Endothelial cell of umbilical vein (primary cell): ENCODE data around the gene ABLIM1. TPM values are rescaled to one million over a fixed set of nuclear protein-coding genes. Genes with fewer than 3 reads are reported as not detected.

Experiments
- BruUV-seq: library from RNA; stranded (reverse); fragments of 400-500 nt; replicated peaks from 2 replicates; lab custom pipeline; 2021; lab: Mats Ljungman, UMichigan
- CTCF ChIA-PET: fragments of 300-600, 350-600 bp; sonication (Branson Sonifier 250); formaldehyde crosslinking; loops from one replicate; lab custom pipeline; 2021; ENCODE audit warnings: antibody characterized with exemption, inconsistent platforms; lab: Charles Lee
- POLR2A ChIA-PET: fragments of 300-600, 350-600 bp; sonication (Branson Sonifier 250); formaldehyde crosslinking; loops from one replicate; lab custom pipeline; 2021; ENCODE audit warnings: antibody characterized with exemption, inconsistent platforms; lab: Charles Lee
- DNase-seq: peaks from one replicate; pipeline ENCODE4 v3.0.0-alpha.2; 2011; ENCODE audit warnings: low read depth, low spot score
- FAIRE-seq: peaks from 2 replicates; lab custom pipeline; 2011; peaks lifted over from hg19 to GRCh38; lab: Jason Lieb, UNC
- H2AFZ ChIP-seq: 2 replicates; pipeline ENCODE4 v1.6.0; 2012; ENCODE audit warnings: low read depth, low read length, control low read depth, inconsistent platforms
- H3K27ac ChIP-seq: 2 replicates; pipeline ENCODE4 v1.5.1; 2011; ENCODE audit warnings: low read depth, mild to moderate bottlenecking, control low read depth, low read length, moderate library complexity; ENCODE audit not compliant: insufficient read depth
- H3K27me3 ChIP-seq, 2 experiments: 2 replicates each; pipeline versions ENCODE4 v1.6.0 to v1.6.1; 2011; ENCODE audit warnings: low read length in 2 of 2, mixed read lengths in 1 of 2; ENCODE audit not compliant: control insufficient read depth in 2 of 2, insufficient read depth in 2 of 2
- H3K36me3 ChIP-seq, 2 experiments: 2 replicates in 1 of 2; 3 replicates in 1 of 2; pipeline ENCODE4 v1.5.1; 2011; ENCODE audit warnings: low read length in 2 of 2, mild to moderate bottlenecking in 1 of 2, moderate library complexity in 1 of 2; ENCODE audit not compliant: control insufficient read depth in 2 of 2, insufficient read depth in 2 of 2; ENCODE audit errors: extremely low read depth in 1 of 2
- H3K4me1 ChIP-seq: 3 replicates; pipeline ENCODE4 v1.5.1; 2011; ENCODE audit warnings: mild to moderate bottlenecking, low read length; ENCODE audit not compliant: control insufficient read depth, insufficient read depth; ENCODE audit errors: extremely low read depth
- H3K4me2 ChIP-seq: 2 replicates; pipeline ENCODE4 v1.6.1; 2011; ENCODE audit warnings: low read length, control low read depth, mixed read lengths; ENCODE audit not compliant: insufficient read depth
- H3K4me3 ChIP-seq, 3 experiments: fragments of 200-600 bp in 1 of 3; sonication (generic), shearing (Covaris generic) in 1 of 3; replicated peaks in 1 of 3; 2 replicates each; pipeline ENCODE4 v1.5.1; 2011 to 2016; ENCODE audit warnings: control low read depth in 3 of 3, low read length in 3 of 3, mild to moderate bottlenecking in 2 of 3, inconsistent platforms in 1 of 3, low read depth in 1 of 3, moderate library complexity in 1 of 3; ENCODE audit not compliant: insufficient read depth in 1 of 3
- H3K79me2 ChIP-seq: 2 replicates; pipeline ENCODE4 v1.6.0; 2012; ENCODE audit warnings: low read length, inconsistent platforms; ENCODE audit not compliant: control insufficient read depth, insufficient read depth
- H3K9ac ChIP-seq: replicated peaks from 2 replicates; pipeline ENCODE3; 2011; ENCODE audit warnings: low read length, control low read depth; ENCODE audit not compliant: insufficient read depth; ENCODE audit errors: extremely low read depth
- H3K9me1 ChIP-seq: replicated peaks from 3 replicates; pipeline ENCODE4 v1.6.0; 2011; ENCODE audit warnings: mild to moderate bottlenecking, low read length; ENCODE audit not compliant: control insufficient read depth, insufficient read depth; ENCODE audit errors: extremely low read depth
- H3K9me3 ChIP-seq: replicated peaks from 2 replicates; pipeline ENCODE4 v1.5.1; 2012; ENCODE audit warnings: low read length, inconsistent platforms; ENCODE audit not compliant: control insufficient read depth, insufficient read depth
- H4K20me1 ChIP-seq: replicated peaks from 2 replicates; pipeline ENCODE3; 2011; ENCODE audit warnings: mild to moderate bottlenecking, low read length; ENCODE audit not compliant: control insufficient read depth, insufficient read depth; ENCODE audit errors: extremely low read depth
- EZH2 ChIP-seq: IDR thresholded peaks from 2 replicates; pipeline ENCODE4 v1.6.1; 2012; ENCODE audit warnings: borderline replicate concordance, low read depth, mild to moderate bottlenecking, moderate library complexity, low read length, inconsistent platforms; ENCODE audit not compliant: severe bottlenecking
- FOS ChIP-seq: IDR thresholded peaks from 2 replicates; pipeline ENCODE4 v1.6.1; 2011; ENCODE audit warnings: mild to moderate bottlenecking, low read length, moderate library complexity, borderline replicate concordance; ENCODE audit not compliant: insufficient read depth
- GATA2 ChIP-seq: IDR thresholded peaks from 2 replicates; pipeline ENCODE4 v1.7.0; 2011; ENCODE audit warnings: low read depth, mild to moderate bottlenecking, moderate library complexity, mixed read lengths, low read length; ENCODE audit not compliant: insufficient read length, insufficient read depth
- JUN ChIP-seq: IDR thresholded peaks from 2 replicates; pipeline ENCODE4 v1.6.1; 2011; ENCODE audit warnings: borderline replicate concordance, low read depth; ENCODE audit not compliant: insufficient read length, insufficient read depth
- MYC ChIP-seq: IDR thresholded peaks from one replicate; pipeline ENCODE4 v1.6.1; 2011; ENCODE audit warnings: mild to moderate bottlenecking, low read depth, low read length
- POLR2A ChIP-seq: IDR thresholded peaks from 2 replicates; pipeline ENCODE4 v1.6.1; 2012; ENCODE audit warnings: low read depth, mild to moderate bottlenecking, control low read depth, low read length
- POLR2AphosphoS5 ChIP-seq: IDR thresholded peaks from 2 replicates; pipeline ENCODE4 v1.6.1; 2012; ENCODE audit warnings: low read depth, mild to moderate bottlenecking, control low read depth, low read length, moderate library complexity; ENCODE audit not compliant: insufficient read depth
- dilution Hi-C: fragments of 300-500 bp; cut with MboI; formaldehyde crosslinking; loops from one replicate; pipeline ENCODE4 v1.15.0; 2019; ENCODE audit warnings: low sequenced_read_pairs; ENCODE audit not compliant: extremely low pct_ligation_motif_present
- intact Hi-C: fragments of 100-400 bp; cut with micrococcal nuclease; formaldehyde crosslinking; loops from one replicate; pipeline ENCODE4 v1.10.0; 2022
- polyA plus RNA-seq, 4 experiments: library from polyadenylated mRNA; depleted of rRNA in 3 of 4; stranded (reverse) in 3 of 4; unstranded in 1 of 4; fragments of >200 nt; gene quantifications; 2 replicates each; pipeline versions ENCODE4 v1.2.1 to v1.2.3, GENCODE V29; 2011 to 2012; ENCODE audit warnings: missing spikeins in 1 of 4
- total RNA-seq: library from RNA; stranded (reverse); gene quantifications from 2 replicates; pipeline ENCODE4 v1.2.3, GENCODE V29; 2021
- TF ChIP-seq, protein P1 (sequence below): IDR thresholded peaks from 2 replicates; pipeline ENCODE4 v1.6.1; 2011; ENCODE audit not compliant: insufficient read depth, insufficient read length
- TF ChIP-seq, protein P2 (sequence below), 2 donors: IDR thresholded peaks; 1 replicate in 1 of 2; 2 replicates in 1 of 2; pipeline ENCODE4 v1.5.1; 2011; ENCODE audit warnings: low read length in 2 of 2, mild to moderate bottlenecking in 2 of 2, moderate library complexity in 2 of 2, control low read depth in 1 of 2, inconsistent platforms in 1 of 2, low read depth in 1 of 2; ENCODE audit not compliant: insufficient read depth in 1 of 2; ENCODE audit errors: extremely low read depth in 1 of 2

ABLIM1 gene
- total and polyA plus RNA-seq, 2 donors (not counting 3 experiments of a cell fraction or from before 2014, with no cell fraction given): 128 to 235 TPM

DNA sequence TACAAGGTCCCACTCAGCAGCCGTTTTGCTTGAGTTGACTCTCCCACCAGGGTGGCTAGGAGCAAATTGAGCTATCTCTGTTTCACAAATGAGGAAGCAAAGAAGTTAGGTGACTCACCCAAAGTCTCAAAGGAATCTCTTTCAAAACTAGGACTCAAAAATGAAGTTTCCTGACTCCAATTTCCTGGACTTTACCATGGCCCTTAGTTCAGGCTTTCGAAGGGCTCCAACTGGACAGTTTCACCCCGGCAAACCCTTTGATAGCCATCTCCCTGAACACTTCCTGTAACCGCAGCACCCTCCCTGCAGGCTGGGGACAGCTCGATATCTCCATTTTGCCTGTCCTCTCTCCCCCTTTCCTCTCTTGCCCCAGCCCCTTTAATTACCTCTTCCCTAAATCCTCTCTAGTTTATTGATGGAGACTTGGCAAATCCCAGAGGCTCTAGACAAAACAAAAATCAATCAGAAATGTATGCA, 249.1 kb downstream of the ABLIM1 start:
- H3K36me3 ChIP-seq: no peaks in the 10 kb centered on the region
- no peaks in the 10 kb centered on the region for H3K79me2 ChIP-seq
- FAIRE-seq (peak; percentile 15), DNase-seq (no peak)
- peaks cover 16 to 17% of the 10 kb centered on the region in 2 experiments for H3K27me3 ChIP-seq
- H2AFZ ChIP-seq: no peak overlapping the region
- H3K9me3 ChIP-seq: no peaks in the 10 kb centered on the region
- no peak overlapping the region for H3K27ac ChIP-seq
- dilution Hi-C loops (no loop called here), intact Hi-C loops (no loop called here)
- no peaks in the 10 kb centered on the region for H4K20me1 ChIP-seq
- H3K4me2 ChIP-seq: no peak overlapping the region
- POLR2A ChIA-PET: no interaction called here
- peaks cover 13% of the 10 kb centered on the region for H3K4me1 ChIP-seq
- H3K9me1 ChIP-seq: no peaks in the 10 kb centered on the region
- H3K4me3 ChIP-seq: no peak overlapping the region
- H3K9ac ChIP-seq: no peak overlapping the region
- CTCF ChIA-PET: interaction anchor here (1.0 to 1.6 kb wide), 2 partner anchors 11 to 20 kb away, joined by 3 to 4 read pairs; no protein-coding TSS in a partner anchor
- TF ChIP-seq JUN: no peak
- BruUV-seq: no TSS peak

DNA sequence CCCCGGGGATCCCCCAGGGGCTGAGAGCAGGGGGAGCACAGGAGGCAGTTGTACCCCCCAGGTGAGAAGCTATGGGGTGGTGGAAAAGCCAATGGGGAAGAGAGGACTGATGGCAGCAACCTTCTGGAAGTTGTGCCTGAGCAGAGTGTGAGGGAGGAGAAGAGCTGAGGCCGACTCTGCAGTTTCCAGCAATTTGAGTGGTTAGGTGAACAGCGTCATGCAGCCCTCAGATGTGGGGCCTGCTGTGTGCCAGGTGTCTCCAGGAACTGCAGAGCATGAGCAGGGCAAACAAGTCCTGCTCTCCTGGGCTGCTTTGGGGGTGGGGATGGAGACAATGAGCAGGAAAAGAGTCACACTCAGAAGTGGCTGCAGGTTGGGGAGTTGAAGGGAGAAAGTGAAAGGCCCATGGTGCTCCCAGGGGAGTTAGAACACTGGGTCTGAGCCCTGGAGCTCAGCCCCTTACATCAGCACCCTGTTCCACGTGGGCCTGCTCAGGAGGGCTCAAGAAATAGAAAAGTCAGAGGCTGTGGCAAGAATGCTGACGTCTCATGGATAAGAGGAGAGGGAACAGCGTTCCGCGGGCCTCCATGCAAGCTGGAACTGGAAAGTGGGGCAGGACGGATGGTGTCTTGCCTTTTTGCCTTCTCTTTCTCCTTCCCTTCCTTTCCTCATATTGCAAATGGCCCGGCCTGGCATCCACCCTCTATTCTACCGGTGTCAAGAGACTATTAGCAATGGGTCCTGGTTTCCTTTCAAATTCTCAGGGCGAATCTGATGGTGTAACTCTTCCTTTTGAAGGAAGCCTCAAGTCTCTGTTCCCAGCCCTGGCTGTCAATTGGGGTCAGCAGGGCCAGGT, 249.7 kb downstream of the ABLIM1 start:
- ChIA-PET CTCF (interaction anchor here (0.7 to 1.6 kb wide), 3 partner anchors 11 to 63 kb away, joined by 3 to 5 read pairs (median 4); no protein-coding TSS in a partner anchor), POLR2A (no interaction called here)
- H4K20me1 ChIP-seq: no peaks in the 10 kb centered on the region
- dilution Hi-C loops (no loop called here), intact Hi-C loops (no loop called here)
- H3K27me3 ChIP-seq: peaks cover 23% of the 10 kb centered on the region in 2 experiments
- peaks cover 11% of the 10 kb centered on the region for H3K4me1 ChIP-seq
- no peak overlapping the region for H3K9ac ChIP-seq
- no peaks in the 10 kb centered on the region for H3K36me3 ChIP-seq
- H3K9me3 ChIP-seq: no peaks in the 10 kb centered on the region
- no peaks in the 10 kb centered on the region for H3K9me1 ChIP-seq
- H3K79me2 ChIP-seq: no peaks in the 10 kb centered on the region
- H3K4me2 ChIP-seq: no peak overlapping the region
- BruUV-seq: no TSS peak
- H2AFZ ChIP-seq: no peak overlapping the region
- DNase-seq (no peak), FAIRE-seq (no peak)
- H3K4me3 ChIP-seq: no peak overlapping the region
- no peak overlapping the region for H3K27ac ChIP-seq
- TF ChIP-seq, protein P1, sequence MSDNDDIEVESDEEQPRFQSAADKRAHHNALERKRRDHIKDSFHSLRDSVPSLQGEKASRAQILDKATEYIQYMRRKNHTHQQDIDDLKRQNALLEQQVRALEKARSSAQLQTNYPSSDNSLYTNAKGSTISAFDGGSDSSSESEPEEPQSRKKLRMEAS: no peak
- TF ChIP-seq MYC (no peak), FOS (no peak), EZH2 (no peak), JUN (no peak), POLR2A (no peak), POLR2AphosphoS5 (no peak), GATA2 (no peak)
- TF ChIP-seq, protein P2, sequence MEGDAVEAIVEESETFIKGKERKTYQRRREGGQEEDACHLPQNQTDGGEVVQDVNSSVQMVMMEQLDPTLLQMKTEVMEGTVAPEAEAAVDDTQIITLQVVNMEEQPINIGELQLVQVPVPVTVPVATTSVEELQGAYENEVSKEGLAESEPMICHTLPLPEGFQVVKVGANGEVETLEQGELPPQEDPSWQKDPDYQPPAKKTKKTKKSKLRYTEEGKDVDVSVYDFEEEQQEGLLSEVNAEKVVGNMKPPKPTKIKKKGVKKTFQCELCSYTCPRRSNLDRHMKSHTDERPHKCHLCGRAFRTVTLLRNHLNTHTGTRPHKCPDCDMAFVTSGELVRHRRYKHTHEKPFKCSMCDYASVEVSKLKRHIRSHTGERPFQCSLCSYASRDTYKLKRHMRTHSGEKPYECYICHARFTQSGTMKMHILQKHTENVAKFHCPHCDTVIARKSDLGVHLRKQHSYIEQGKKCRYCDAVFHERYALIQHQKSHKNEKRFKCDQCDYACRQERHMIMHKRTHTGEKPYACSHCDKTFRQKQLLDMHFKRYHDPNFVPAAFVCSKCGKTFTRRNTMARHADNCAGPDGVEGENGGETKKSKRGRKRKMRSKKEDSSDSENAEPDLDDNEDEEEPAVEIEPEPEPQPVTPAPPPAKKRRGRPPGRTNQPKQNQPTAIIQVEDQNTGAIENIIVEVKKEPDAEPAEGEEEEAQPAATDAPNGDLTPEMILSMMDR (IDR thresholded peaks at IDR 0.05; ENCODE audit: extremely low read depth in 1 of 2, insufficient read depth in 1 of 2, low read depth in 1 of 2, low read length in 2 of 2): no peak
